Stimulated activated CD4-positive, alpha-beta T cell treated with anti-CD3 and anti-CD28 coated beads, Interleukin-4, amount 100 ng/mL, for 48 hours (primary cell): ENCODE measurements around the gene RPL7A.
"Not testable (repeated sequence)": the region's sequence is repeated elsewhere in the genome, so short reads cannot be mapped to it uniquely, and the experiment has no call there.

Experiments used
- DNase-seq, 2 donors: peaks; one replicate each; pipeline ENCODE4 v3.0.0-alpha.2; 2020; ENCODE audit warnings: low read depth in 2 of 2

RPL7A gene

DNA sequence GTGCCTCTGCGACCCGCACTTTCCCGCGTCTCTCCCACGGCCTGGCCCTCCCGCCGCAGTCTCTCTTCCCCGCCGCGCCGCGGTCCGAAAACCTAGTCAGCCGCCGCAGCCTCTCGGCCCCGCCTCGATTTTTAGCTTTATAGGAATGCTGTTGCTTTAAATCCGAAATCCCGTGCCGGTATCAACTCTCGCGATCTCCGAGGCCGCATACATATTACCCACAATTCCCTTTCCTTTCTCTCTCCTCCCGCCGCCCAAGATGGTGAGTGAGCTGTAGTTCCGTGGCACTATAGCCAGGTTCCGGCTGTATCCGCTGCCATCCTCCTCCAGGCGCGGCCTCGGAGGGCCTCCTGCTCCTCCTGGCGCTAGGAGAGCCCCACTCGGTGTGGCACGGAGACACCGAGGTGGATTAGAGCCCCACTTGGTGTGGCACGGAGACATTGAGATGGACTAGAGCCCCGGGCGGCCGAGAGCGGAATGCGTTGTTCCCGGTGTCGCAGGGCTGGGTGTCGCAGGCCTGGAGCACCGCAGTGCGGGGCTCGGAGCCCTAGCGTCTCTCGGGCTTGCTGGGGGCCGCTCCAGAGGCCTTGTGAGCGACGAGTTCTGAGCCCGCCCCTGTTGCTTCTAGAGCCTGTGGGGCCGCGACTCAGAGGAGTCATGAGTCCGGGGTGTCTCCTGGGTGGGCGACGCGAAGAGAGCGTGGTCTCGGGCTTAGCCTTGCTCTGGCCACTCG is at the start of gene RPL7A, which contains the start of gene MED22:
RPL7A (plus strand) TSS at position 234 of the 733 bp plus-strand sequence; CDS start at position 260, 26 bp downstream.
MED22 (minus strand) TSS at position 147 of the 733 bp plus-strand sequence. CDS start 1,469 bp downstream, outside the sequence.
- DNase-seq, result peak; percentile 88 to 91

DNA sequence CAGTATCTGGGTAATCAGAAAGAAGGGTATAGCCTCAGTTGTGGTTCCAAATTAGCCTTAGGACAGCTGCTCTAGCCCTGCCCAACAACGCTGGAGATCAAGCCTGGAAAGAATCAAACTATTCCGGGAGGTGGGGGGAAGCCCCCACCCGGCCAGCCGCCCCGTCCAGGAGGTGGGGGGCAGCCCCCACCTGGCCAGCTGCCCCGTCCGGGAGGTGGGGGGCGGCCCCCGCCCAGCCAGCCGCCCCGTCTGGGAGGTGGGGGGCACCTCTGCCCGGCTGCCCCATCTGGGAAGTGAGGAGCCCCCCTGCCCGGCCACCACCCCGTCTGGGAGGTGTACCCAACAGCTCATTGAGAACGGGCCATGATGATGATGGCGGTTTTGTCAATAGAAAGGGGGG is 48.0 kb upstream of the RPL7A start:
- DNase-seq, result not testable (repeated sequence)

DNA sequence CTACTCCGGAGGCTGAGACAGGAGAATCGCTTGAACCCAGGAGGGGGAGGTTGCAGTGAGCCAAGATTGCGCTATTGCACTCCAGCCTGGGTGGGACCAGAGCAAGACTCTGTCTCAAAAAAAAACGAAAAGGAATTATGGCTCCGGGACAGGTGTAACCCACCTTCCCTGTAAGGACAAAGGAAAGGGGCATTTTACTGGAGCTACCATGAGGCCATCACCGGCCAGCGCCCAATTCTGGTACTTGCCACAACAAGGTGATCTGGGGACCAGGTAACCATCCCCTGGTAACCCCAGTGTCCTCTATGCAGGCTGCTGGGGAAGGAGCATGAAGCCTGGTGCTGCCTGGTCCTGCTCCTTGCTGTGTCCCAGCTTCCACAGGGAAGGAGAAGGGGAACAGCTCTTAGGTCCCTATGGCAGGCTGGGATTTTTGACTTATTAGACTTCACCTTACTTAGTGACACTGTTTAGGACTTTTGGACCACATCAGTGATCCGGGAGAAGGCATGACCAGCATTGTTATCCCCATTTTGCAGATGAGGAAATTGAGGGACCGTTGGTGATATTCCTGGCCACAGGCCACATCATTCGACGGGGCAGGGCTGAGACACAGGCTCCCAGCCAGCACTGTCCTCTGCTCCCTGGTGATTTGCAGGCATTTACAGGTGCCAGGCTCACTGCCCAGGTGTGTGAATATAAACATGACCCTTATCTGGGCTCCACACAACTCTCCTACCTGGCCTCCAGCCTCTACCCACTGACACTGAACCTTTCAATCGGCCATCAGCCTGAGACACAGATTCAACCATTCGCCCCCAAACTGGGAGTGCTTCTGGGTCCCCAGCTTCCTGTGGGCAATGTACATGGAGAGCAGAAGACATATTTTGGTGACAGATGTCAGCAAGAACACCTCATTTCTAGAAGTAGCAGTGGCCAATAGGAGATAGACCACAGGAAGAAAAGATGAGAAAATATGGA is 46.5 kb upstream of the RPL7A start:
- DNase-seq, result no peak

DNA sequence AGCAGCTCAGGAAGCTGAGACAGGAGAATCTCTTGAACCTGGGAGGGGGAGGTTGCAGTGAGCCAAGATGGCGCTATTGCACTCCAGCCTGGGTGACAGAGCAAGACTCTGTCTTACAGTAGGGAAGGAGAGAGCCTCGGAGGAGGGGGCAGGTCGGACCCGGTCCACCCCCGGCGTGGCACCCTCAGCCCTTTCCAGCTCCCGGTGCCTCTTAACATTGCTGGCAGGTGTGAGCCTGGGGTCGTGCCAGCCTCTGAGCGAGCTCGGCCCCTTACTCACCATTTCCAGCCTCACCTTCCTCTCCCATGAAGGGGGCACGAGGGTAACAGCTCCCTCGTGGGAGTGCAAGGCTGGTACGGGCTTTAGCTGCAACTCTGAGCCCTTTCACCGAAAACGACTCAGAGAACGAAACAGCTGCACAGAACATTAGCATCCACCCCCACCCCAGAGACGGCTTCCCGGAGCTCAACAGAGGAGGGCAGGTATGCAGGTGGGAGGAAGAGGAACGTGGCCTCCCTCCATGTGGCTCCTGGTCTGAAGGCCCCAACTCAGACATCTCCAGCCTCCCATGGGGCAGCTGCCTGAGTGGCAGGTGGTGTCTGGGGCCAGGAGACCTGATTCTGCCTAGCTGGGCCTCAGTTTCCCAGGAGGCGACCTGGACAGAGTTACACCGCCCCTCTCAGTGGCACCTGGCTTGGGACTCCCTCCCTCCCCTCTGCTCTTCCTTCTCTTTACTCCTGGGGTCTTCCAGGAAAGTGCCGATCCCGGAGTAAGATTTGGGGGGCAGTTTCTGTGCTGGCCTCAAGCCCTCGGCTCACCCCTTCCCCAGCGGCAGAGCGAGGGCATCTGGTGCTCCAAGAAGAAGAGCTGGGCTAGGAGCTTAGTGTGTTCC is 44.5 kb upstream of the RPL7A start:
- no peak for DNase-seq

DNA sequence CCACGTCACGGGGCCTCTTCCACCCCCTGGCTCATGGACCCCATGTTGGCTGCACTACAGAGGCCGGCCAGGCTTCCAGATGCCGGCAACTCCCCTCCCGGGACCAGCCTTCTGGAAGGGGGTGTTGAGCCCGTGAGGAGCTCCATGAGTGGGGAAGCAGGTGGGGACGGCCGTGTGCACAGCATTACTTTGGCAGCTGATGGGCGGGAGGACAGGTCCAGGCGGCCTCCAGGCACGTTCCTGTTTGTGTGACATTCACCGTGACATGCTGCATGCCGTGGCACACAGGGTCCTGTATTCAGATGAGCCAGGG is 43.9 kb upstream of the RPL7A start:
- no peak for DNase-seq

DNA sequence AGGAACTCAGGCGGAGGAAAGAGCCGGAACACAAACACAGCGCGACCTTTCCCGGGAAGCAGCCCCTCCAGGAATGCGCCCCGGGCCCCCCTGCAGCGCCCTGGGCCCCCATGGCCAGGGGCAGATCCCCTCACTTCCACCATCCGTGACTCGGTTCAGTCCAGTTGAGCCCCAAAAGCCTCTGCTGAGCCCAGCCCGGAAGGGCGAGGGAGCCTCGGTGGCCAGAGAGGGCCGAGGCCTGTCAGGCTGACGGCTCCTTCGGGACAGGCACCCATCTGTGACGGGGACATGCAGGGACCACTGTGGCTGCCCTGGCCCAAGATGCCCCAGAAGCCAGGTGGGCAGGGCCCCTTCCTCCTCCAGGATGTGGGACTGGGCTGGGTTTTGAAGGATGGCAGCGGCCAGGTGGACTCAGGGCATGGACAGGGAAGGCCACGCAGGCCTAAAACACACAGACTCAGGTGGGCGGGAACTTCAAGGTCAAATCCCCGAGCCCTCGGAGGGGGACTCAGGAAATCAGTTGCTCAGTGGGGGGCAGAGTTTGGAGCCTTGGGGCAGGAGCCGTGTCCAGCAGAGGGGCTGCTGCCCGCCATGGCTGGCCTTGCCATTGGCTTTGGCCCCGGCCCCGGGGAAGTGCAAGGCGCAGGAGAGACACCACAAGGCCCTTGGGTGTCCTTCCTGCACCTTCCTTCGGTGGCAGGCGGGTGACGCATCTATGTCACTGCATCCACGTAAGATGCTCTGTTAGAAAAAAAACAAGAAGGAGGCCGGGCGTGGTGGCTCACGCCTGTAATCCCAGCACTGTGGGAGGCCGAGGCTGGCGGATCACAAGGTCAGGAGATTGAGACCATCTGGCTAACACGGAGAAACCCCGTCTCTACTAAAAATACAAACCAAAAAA is 43.3 kb upstream of the RPL7A start:
- DNase-seq, result no peak

DNA sequence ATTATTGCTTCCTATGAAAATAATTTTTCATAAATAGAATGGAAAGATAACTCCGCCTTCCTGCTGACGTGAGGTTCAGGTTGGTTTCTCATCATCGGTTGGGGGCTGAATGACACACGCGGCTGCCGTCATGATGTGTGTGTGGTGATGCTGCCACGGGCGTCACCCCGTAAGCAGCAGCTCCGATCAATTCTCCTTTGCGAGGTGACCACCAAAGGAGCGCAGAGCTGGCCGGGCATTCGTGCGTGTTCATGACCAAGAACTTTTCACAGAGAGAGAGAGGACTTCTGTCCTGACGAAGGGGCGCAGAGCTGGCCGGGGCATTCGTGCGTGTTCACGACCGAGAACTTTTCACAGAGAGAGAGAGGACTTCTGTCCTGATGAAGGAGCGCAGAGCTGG is 42.3 kb upstream of the RPL7A start:
- DNase-seq, result no peak

DNA sequence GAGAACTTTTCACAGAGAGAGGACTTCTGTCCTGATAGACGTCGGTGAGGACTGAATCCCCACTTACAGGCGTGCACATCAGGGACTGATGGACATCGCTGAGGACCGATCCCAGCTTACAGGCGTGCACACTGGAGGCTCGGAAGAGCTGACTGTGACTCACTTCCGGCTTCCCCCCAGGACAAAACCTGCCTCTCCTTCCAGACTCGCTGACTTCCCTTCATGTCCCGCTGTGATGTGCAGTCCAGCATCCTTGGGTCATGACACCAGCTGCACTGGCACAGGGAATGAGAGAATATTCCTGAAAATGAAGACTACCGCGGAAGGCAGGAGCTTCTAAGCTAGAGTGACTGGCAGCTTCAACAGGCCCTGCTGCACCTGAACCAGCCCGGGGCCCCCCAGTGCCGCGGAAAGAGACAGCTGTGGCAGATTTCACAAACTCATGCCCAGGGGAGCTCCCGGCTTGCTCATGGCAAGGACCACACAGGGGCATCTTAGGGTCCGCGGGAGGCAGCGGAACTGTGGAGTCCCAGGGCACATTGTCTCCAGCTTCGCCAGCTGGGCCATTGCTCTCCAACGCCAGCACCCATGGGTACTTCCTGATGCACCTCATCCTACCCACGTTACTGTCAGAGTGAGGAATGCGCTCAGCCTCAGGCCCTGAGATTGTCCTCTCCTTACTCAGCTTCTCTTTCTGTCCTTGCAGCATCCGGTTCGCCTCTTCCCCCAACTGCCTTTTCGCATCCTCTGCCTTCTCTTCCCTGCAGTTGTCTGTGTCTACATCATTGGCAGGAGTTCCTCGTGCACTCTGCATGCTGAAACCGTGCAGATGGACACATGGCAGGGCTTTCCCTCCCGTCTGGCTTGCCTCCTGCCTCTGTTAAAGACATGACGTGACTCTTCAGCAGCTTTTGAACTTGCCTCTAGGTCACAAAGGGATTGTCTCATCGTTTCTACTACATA is 41.5 kb upstream of the RPL7A start:
- DNase-seq, result no peak

DNA sequence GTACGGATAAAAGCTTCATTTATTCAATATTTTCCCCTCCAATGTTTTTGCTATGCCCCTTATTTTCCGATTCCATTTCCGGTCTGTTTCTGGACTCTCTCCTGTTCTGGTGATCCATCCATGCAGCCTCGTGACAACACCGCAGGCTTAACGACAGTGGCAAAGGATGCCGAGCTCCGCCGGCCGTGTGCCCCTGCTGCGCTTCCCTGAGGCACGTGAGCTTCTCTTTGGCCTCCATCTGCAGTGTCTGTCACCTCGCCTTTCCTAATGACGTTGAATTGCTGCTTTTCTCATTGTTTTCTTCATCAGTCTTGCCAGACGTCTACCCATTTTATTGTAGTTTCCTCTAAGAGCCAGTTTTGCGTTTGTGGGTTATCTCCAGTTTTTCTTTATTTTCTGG is 40.7 kb upstream of the RPL7A start:
- DNase-seq, result no peak

DNA sequence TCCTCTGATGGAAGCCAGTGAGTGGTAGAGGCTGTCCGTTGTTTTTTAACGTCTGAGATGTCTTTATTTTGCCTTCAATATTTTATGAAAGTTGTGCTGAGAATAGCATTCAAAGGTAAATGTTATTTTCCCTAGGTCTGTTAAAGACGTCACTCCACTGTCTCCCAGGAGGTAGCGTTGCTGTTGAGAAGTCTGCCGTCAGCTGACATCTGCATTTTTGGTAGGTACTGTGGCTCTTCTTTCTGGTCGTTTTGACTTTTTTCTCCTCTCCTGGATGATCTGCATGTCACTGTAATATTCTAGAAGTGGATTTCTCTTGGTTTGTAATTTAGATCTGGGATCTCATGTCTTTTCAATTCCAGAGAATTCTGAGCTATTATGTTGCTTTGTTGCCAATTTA is 38.4 kb upstream of the RPL7A start:
- DNase-seq, result no peak

DNA sequence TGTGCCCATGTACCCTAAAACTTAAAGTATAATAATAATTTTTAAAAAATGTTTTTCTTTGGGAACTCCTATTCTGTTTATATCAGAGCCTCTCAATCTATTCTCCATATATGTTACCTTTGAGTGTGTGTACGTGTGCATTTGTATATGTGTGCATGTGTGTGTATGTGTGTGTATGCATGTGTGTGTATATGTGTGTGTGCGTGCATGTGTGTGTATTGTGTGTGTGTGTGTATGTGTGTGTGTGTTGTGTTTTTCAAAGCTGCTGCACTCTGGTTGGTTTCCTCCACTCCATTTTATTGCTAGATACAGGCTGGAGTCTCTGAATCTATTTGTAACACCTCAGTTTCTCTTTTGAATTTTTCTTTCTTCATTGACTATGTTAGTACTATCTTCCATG is 32.0 kb upstream of the RPL7A start:
- no peak for DNase-seq

DNA sequence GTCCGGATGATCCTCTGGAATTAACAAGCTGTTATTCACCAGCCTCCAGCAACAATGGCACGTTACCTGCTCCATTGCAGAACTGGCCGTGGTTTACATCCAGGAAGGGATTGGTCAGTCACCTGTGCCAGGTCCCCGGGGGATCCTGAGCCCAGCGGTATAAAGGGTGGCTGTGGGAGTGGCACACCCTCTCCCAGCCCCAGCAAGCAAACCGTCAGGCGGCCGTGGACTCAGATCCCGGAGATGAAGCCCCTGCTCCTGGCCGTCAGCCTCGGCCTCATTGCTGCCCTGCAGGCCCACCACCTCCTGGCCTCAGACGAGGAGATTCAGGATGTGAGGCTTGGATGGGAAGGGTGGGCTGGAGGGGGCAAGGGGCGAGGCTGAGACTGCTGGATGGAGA is 30.5 kb upstream of the RPL7A start:
- DNase-seq, result not testable (repeated sequence)

DNA sequence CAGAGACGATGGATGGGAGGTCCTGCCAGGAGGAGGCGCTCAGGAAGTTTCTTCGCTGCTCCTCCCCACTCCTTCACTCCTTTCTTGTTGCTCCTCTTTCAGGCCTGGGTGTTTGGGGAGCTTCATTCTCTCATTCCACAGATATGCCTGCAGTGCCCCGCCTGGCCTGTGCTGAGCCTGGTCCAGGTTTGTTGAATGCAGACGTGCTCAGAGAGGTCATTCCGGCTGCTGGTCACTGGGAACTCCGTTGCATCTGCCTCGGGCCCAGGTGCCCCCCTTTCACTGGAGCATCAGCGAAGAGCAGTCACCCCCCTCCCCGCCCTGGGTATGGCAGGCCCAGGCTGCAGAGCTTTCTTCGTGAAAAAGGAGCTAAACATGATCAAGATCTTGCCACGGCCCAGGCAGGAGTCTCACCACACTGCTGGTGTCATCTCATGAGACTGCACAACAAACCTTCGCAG is 27.6 kb upstream of the RPL7A start:
- no peak for DNase-seq

DNA sequence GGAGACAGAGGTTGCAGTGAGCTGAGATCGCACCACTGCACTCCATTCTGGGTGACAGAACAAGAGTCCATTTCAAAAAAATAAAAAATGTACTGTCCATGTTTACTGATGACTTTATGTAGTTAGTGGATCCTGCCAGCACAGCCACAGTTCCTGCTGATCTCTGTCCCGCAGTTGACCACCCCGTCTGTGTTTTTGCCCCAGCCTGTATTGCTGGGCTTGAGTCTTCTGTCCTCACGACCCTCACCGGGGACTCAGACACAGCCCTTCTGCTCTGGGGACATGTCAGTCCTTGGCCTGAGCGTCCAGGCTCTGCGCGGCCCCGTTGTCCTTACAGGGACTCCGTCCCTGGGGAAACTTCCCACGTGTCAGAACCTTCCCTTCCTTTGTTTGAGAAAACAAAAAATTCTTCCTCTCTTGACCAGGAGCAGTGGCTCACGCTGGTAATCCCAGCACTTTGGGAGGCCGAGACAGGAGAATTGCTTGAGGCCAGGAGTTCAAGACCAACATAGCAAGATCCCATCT is 26.5 kb upstream of the RPL7A start:
- DNase-seq, result no peak

DNA sequence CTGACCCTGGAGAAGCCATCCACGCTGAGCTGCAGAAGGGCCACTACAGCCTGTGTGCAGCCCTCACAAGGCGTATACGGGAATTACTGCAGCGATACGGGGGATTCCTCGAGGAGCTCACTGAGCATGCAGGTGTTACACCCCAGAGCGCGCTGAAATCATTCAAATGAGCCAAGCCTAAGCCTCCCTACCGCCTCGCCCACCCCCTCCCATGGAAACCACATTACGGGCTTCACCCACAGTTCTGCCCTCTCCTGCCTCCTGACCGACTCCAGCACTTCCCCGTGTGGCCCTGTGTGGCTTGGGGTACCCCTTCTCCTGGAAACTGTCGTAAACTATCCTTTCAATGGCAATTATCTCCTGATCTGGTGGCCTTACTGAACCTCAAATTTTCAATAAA is 25.3 kb upstream of the RPL7A start:
- DNase-seq, result no peak

DNA sequence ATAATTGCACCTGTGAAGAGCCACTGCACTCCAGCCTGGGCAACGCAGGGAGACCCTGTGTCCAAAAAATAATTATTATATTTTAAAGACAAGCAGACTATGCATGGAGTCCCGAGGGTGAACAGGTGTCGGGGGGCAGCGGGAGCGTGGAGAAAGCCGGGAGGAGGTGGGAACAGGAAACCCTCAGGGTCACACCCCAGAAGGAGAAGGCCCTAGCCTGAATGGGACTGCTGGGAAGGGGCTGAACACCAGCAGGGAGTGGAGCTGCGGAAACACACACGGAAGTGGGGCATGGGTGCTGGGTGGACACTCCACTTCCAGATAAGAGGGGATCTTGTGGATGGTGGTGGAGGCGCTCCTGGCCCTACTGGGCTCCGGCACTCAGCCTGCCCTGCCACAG is 24.8 kb upstream of the RPL7A start:
- no peak for DNase-seq

DNA sequence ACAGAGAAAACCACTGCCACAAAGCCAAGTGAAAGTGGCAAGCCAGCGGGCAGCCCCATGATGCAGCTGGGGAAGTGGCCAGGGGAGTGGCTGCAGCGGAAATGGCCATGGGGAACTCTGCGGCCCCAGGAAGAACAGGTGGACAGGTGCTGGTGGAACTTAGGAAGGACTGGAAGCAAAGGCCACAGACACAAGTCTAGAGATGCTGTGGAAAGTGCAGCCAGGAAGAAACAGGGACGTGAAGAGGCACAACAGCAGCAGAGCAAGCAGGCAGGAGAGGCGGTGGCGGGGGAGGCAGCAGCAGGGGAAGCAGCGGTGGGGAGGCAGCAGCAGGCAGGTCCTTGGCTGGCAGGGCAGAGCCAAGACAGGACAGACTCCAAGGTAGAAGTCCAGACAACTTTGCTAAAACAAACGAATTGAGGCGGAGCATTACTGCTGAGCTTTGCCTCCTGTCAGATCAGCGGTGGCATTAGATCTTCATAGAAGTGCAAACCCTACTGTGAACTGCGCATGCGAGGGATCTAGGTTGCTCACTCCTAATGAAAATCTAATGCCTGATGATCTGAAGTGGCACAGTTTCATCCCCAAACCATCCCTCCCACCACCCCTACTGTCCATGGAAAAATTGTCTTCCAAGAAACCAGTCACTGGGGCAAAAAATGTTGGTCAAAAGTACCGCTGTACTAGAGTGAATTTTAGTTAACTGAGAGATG is 23.9 kb upstream of the RPL7A start:
- no peak for DNase-seq

DNA sequence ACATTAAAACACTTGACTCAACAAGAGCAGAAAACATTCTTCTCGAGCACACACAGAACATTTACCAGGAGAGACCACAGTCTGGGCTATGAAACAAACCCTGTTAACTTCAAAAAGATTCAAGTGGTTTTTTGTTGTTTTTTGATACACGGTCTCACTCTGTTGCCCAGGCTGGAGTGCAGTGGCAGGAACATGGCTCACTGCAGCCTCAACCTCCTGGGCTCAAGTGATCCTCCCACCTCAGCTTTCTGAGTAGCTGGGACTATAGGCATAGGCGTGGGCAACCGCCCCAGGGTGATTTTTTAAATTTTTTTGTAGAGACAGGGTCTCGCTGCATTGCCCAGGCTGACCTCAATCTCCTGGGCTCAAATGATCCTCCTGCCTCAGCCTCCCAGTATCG is 21.0 kb upstream of the RPL7A start:
- not testable (repeated sequence) for DNase-seq
